Gastrocnemius medialis (tissue), 4 donors: ENCODE results near the gene CYB561A3.

ENCODE experiments used
- CTCF ChIP-seq, 5 experiments: fragments of 450-650 bp in 3 of 5; fragments of 200-600 bp in 2 of 5; sonication (generic) in 2 of 5; IDR thresholded peaks in 4 of 5; conservative IDR thresholded peaks in 1 of 5; 1 replicate in 4 of 5; 2 replicates in 1 of 5; pipeline ENCODE4 v1.5.1; 2016 to 2019; ENCODE audit warnings: antibody characterized with exemption in 5 of 5, mild to moderate bottlenecking in 3 of 5, moderate library complexity in 3 of 5
- POLR2A ChIP-seq, 2 donors: fragments of 450-650 bp; IDR thresholded peaks; one replicate each; pipeline ENCODE4 v1.6.1; 2017; ENCODE audit warnings: antibody characterized with exemption in 2 of 2, mild to moderate bottlenecking in 2 of 2, moderate library complexity in 2 of 2

DNA sequence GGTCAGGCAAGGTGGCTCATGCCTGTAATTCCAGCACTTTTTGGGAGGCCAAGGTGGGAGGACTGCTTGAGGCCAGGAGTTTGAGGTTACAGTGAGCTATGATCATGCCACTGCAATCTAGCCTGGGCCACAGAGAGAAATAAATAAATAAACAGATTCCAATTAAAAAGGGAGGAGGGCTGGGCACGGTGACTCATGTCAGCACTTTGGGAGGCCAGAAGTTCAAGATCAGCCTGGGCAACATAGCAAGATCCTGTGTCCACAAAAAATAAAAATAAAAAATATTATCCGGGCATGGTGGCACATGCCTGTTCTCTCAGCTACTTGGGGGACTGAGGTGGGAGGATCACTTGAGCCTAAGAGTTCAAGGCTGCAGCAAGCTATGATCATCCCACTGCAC, 7.5 kb downstream of the CYB561A3 start:
- TF ChIP-seq CTCF (IDR thresholded peaks at IDR 0.05 in 4 of 5, conservative IDR thresholded peaks at IDR 0.05 in 1 of 5) (no peak), POLR2A (IDR thresholded peaks at IDR 0.05) (no peak)
